Measurements from ENCODE around the gene ATG16L1.

Gene ATG16L1

DNA sequence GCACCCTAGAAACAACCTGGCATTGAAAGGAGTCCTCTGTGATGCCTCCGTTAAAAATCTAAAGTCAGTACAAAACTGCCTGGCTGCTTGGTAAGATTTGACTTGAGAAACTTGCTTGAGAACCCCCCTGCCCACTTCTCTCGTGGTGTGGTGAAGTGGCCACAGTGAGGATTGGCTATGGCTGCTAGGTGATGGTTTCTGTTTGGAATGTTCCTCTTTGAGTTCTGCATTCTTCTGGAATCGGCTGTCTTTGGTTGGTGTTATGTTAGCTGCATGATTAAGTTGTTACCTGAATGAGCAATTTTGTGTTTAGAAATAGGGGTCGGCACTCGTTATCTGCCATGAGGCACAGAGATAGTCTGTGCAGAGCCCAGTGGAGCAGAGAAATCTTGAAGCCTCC is 34.4 kb downstream of the ATG16L1 start:
- H3K4me1 ChIP-seq (ENCODE audit: control insufficient read depth, insufficient read depth, low read length): no peaks in the 10 kb centered on the region
- no peaks in the 10 kb centered on the region for H3K27me3 ChIP-seq (ENCODE audit: control insufficient read depth, insufficient read depth, low read length, poor library complexity, severe bottlenecking)
- H3K27ac ChIP-seq (ENCODE audit: insufficient read depth, low read depth, low read length, poor library complexity, severe bottlenecking): no peak overlapping the region
- no peak overlapping the region for H3K4me3 ChIP-seq (ENCODE audit: insufficient read depth, low read depth, low read length)
- WGBS, 2 experiments: 93 to 96% methylated on average over 5 of the region's 5 CpGs
- H3K9me3 ChIP-seq (ENCODE audit: control insufficient read depth, low read length): no peaks in the 10 kb centered on the region
- peaks cover 35% of the 10 kb centered on the region for H3K36me3 ChIP-seq (ENCODE audit: control insufficient read depth, insufficient read depth, low read length)

DNA sequence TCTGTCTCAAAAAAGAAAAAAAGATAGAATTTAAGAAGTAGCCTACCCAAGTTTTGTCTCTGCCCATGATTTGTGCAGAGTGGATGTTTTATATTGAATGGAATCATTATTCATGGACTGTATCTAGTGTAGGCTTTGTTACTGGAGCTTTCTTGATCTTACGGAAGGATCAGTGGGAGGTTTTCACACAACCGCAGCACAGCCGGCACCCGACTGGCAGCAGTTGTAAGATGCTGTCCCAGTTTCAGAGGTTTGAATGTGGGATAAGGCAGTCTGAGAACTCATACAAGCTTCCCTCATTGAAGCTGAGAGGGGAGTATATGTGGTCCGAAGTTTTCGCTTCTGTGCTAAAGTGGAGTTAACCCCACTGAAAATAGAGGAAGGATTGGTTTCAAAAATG is 36.4 kb downstream of the ATG16L1 start:
- Histone ChIP-seq H3K36me3 (ENCODE audit: control insufficient read depth, insufficient read depth, low read length) (peaks cover 38% of the 10 kb centered on the region), H3K27me3 (ENCODE audit: control insufficient read depth, insufficient read depth, low read length, poor library complexity, severe bottlenecking) (no peaks in the 10 kb centered on the region), H3K4me3 (ENCODE audit: insufficient read depth, low read depth, low read length) (no peak overlapping the region), H3K27ac (ENCODE audit: insufficient read depth, low read depth, low read length, poor library complexity, severe bottlenecking) (no peak overlapping the region), H3K9me3 (ENCODE audit: control insufficient read depth, low read length) (no peaks in the 10 kb centered on the region), H3K4me1 (ENCODE audit: control insufficient read depth, insufficient read depth, low read length) (no peaks in the 10 kb centered on the region)
- WGBS, 2 experiments: 93 to 96% methylated on average over 6 of the region's 6 CpGs

DNA sequence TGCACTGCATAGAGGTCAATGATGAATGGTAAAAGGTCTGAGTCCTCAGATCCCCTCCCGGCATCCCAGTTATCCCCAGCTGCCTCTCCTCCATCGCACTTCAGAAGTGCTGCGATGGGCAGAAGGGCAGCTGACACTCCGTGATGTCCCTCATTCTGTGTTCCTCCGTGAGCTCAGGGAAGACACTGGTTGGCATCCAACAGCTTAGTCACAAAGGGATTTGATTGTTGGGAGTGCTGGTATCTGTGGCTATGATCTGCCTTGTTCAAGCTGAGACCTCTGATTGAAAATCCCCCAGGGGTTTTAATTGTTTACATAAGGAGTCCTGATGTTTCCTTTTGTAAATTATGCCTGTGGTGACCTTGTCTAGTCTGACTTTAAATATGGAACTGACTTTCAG is 37.2 kb downstream of the ATG16L1 start:
- no peaks in the 10 kb centered on the region for H3K27me3 ChIP-seq (ENCODE audit: control insufficient read depth, insufficient read depth, low read length, poor library complexity, severe bottlenecking)
- no peaks in the 10 kb centered on the region for H3K9me3 ChIP-seq (ENCODE audit: control insufficient read depth, low read length)
- H3K27ac ChIP-seq (ENCODE audit: insufficient read depth, low read depth, low read length, poor library complexity, severe bottlenecking): no peak overlapping the region
- WGBS, 2 experiments: 63 to 66% methylated on average over 5 of the region's 5 CpGs
- no peak overlapping the region for H3K4me3 ChIP-seq (ENCODE audit: insufficient read depth, low read depth, low read length)
- H3K36me3 ChIP-seq (ENCODE audit: control insufficient read depth, insufficient read depth, low read length): peaks cover 44% of the 10 kb centered on the region
- H3K4me1 ChIP-seq (ENCODE audit: control insufficient read depth, insufficient read depth, low read length): no peaks in the 10 kb centered on the region

DNA sequence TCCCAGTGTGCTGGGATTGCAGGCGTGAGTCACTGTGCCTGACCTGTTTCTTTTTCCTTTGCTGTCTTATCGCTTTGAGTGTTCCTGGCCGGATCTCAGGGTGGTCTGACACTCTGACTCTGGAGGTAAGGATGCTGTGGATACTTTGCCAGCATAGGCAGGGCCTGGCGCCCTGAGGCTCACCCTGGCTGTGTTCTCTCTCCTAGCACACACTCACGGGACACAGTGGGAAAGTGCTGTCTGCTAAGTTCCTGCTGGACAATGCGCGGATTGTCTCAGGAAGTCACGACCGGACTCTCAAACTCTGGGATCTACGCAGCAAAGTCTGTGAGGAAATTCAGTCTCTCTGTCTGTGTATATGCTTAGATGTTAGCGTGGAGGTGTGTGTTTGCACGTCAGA is 38.2 kb downstream of the ATG16L1 start:
- Histone ChIP-seq H3K4me3 (ENCODE audit: insufficient read depth, low read depth, low read length) (no peak overlapping the region), H3K36me3 (ENCODE audit: control insufficient read depth, insufficient read depth, low read length) (peaks cover 49% of the 10 kb centered on the region), H3K27ac (ENCODE audit: insufficient read depth, low read depth, low read length, poor library complexity, severe bottlenecking) (no peak overlapping the region), H3K27me3 (ENCODE audit: control insufficient read depth, insufficient read depth, low read length, poor library complexity, severe bottlenecking) (no peaks in the 10 kb centered on the region), H3K9me3 (ENCODE audit: control insufficient read depth, low read length) (no peaks in the 10 kb centered on the region), H3K4me1 (ENCODE audit: control insufficient read depth, insufficient read depth, low read length) (no peaks in the 10 kb centered on the region)
- WGBS, 2 experiments: 94 to 95% methylated on average over 12 of the region's 12 CpGs

DNA sequence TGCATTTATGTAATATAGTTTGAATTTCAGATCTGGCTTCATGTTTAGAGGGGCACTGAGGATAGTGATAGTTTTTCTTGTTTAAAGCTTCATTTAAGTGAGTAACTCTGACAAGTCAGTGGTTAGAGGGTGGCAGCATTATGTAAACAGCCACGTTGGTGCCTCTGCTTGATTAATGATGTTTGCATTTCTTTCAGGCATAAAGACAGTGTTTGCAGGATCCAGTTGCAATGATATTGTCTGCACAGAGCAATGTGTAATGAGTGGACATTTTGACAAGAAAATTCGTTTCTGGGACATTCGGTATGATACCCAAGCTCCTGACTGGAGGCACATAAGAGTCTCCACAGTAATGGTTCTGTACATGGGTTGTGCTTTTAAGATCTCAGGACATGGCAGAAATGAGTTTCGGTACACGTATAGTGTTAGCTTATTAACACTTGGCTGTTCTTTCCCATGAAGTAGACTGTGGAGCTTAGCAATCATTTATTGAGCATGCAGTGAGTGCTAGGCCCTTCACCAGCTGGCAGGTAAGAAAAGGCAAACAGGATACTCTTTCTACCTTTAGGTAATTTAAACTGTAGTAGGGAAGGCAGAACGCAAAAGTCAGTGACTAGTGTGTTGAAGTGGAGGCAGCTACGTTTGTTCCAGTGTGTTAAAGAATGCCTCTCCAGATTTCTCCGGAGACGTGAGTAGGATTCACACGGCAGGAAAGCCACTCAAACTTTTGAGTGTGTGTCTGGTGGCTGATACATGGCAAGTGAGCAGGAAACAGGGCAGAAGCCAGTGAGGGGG is 38.8 kb downstream of the ATG16L1 start:
- no peak overlapping the region for H3K27ac ChIP-seq (ENCODE audit: insufficient read depth, low read depth, low read length, poor library complexity, severe bottlenecking)
- peaks cover 48% of the 10 kb centered on the region for H3K36me3 ChIP-seq (ENCODE audit: control insufficient read depth, insufficient read depth, low read length)
- 96 to 98% methylated on average over 10 of the region's 10 CpGs for WGBS, 2 experiments
- H3K4me1 ChIP-seq (ENCODE audit: control insufficient read depth, insufficient read depth, low read length): no peaks in the 10 kb centered on the region
- no peak overlapping the region for H3K4me3 ChIP-seq (ENCODE audit: insufficient read depth, low read depth, low read length)
- no peaks in the 10 kb centered on the region for H3K9me3 ChIP-seq (ENCODE audit: control insufficient read depth, low read length)
- no peaks in the 10 kb centered on the region for H3K27me3 ChIP-seq (ENCODE audit: control insufficient read depth, insufficient read depth, low read length, poor library complexity, severe bottlenecking)

DNA sequence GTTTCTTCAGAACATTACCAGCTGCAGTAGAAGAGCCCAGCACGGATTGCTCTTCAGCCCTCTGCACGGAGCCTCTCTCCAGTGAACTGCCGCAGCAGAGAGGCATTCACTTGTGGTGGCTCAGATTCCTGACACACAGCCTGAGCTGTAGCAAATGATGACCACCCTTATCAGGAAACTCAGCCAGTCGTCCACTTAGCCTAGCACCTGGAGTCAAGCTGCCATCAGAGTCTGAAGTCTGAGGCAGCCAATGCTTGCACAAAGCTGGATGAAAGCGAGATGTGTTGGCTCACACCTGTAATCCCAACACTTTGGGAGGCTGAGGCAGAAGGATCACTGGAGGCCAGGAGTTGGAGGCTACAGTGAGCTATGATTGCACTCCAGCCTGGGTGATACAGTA is 44.4 kb downstream of the ATG16L1 start:
- Histone ChIP-seq H3K4me1 (ENCODE audit: control insufficient read depth, insufficient read depth, low read length) (no peaks in the 10 kb centered on the region), H3K36me3 (ENCODE audit: control insufficient read depth, insufficient read depth, low read length) (peaks cover 38% of the 10 kb centered on the region)

DNA sequence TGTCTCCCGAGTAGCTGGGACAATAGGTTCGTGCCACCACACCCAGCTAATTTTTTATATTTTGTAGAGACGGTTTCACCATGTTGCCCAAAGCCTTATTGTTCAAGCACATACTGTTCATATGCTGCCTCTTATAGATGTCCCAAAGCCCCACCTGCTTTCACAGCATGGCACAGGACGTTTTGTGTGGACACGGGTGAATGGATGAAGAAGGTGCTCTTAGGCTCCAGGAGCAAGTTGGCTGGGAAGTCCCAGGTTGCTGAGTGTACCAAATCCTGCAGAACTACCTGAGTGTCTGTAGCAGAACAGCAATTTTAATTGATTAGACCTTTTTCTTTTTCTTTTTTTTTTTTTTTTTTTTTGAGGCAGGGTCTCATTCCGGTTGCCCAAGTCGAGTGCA is 45.6 kb downstream of the ATG16L1 start:
- Histone ChIP-seq H3K9me3 (ENCODE audit: control insufficient read depth, low read length) (no peaks in the 10 kb centered on the region), H3K4me1 (ENCODE audit: control insufficient read depth, insufficient read depth, low read length) (peaks cover 5% of the 10 kb centered on the region), H3K27me3 (ENCODE audit: control insufficient read depth, insufficient read depth, low read length, poor library complexity, severe bottlenecking) (no peaks in the 10 kb centered on the region), H3K4me3 (ENCODE audit: insufficient read depth, low read depth, low read length) (no peak overlapping the region), H3K36me3 (ENCODE audit: control insufficient read depth, insufficient read depth, low read length) (peaks cover 28% of the 10 kb centered on the region), H3K27ac (ENCODE audit: insufficient read depth, low read depth, low read length, poor library complexity, severe bottlenecking) (no peak overlapping the region)
- WGBS, 2 experiments: 94 to 95% methylated on average over 7 of the region's 7 CpGs

More for the DNA sequence above, 44.4 kb downstream of the ATG16L1 start:
- no peak overlapping the region for H3K27ac ChIP-seq (ENCODE audit: insufficient read depth, low read depth, low read length, poor library complexity, severe bottlenecking)
- no peaks in the 10 kb centered on the region for H3K27me3 ChIP-seq (ENCODE audit: control insufficient read depth, insufficient read depth, low read length, poor library complexity, severe bottlenecking)
- WGBS, 2 experiments: 92 to 95% methylated on average over 5 of the region's 5 CpGs
- H3K9me3 ChIP-seq (ENCODE audit: control insufficient read depth, low read length): no peaks in the 10 kb centered on the region
- H3K4me3 ChIP-seq (ENCODE audit: insufficient read depth, low read depth, low read length): no peak overlapping the region

DNA sequence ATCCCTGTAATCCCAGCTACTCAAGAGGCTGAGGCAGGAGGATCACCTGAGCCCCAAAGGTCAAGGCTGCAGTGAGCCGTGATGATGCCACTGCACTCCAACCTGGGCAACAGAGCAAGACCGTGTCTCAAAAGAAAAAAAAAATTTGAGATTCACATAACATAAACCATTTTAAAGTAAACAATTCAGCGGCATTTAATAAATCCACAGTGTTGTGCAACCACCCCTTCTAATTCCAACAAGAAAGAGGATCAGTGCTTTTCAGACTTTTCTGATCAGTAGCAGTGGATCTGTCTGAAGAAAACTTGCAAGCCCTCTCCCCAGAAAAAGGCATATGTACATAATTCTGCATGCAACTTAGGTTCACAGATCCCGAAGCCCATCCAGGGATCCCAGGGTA is 48.9 kb downstream of the ATG16L1 start:
- 96 to 97% methylated on average over 4 of the region's 4 CpGs for WGBS, 2 experiments
- no peaks in the 10 kb centered on the region for H3K27me3 ChIP-seq (ENCODE audit: control insufficient read depth, insufficient read depth, low read length, poor library complexity, severe bottlenecking)
- peaks cover 7% of the 10 kb centered on the region for H3K4me1 ChIP-seq (ENCODE audit: control insufficient read depth, insufficient read depth, low read length)
- H3K27ac ChIP-seq (ENCODE audit: insufficient read depth, low read depth, low read length, poor library complexity, severe bottlenecking): no peak overlapping the region
- H3K4me3 ChIP-seq (ENCODE audit: insufficient read depth, low read depth, low read length): no peak overlapping the region
- H3K9me3 ChIP-seq (ENCODE audit: control insufficient read depth, low read length): no peaks in the 10 kb centered on the region
- peaks cover 4% of the 10 kb centered on the region for H3K36me3 ChIP-seq (ENCODE audit: control insufficient read depth, insufficient read depth, low read length)

DNA sequence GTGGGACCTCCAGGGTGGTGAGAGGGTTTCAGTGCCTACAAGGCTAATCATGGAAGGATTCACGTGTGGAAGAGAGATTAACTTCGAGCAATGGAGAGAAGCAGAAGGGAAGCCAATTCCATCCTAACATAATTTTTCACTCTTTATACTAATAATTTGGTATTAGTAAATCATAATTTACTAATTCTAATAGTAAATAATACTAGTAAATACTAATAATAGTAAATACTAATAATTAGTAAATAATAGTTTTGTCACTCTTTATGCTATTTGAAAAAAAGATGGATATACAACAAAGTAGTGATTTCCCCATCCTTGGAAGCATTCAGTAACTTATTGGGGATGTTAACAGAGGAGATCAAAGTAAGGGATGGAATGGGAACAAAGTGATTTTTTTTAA is 49.8 kb downstream of the ATG16L1 start:
- Histone ChIP-seq H3K9me3 (ENCODE audit: control insufficient read depth, low read length) (no peaks in the 10 kb centered on the region), H3K36me3 (ENCODE audit: control insufficient read depth, insufficient read depth, low read length) (no peaks in the 10 kb centered on the region), H3K4me3 (ENCODE audit: insufficient read depth, low read depth, low read length) (no peak overlapping the region), H3K4me1 (ENCODE audit: control insufficient read depth, insufficient read depth, low read length) (peaks cover 7% of the 10 kb centered on the region), H3K27me3 (ENCODE audit: control insufficient read depth, insufficient read depth, low read length, poor library complexity, severe bottlenecking) (no peaks in the 10 kb centered on the region), H3K27ac (ENCODE audit: insufficient read depth, low read depth, low read length, poor library complexity, severe bottlenecking) (no peak overlapping the region)
- WGBS, 2 experiments: 100% methylated on average over 1 of the region's 2 CpGs

DNA sequence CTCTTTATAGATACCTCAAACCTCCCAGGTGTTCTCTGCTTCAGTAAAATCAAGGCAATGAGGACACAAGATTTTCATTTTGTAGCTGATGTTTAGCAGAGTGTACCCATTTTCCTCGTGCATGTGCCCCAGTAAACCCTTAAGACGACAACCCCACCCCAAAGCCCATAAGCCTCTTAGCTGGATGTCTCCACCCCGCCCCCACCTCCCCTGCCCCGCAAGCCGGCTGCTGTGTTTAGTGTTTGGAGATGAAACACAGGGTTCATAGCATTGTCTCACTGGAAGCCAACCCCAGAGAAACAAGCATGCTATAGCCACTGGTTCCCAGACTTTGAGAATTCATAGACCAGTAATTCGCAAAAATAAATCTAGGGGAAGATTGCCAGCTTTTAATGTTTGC is 50.3 kb downstream of the ATG16L1 start:
- Histone ChIP-seq H3K27ac (ENCODE audit: insufficient read depth, low read depth, low read length, poor library complexity, severe bottlenecking) (no peak overlapping the region), H3K4me1 (ENCODE audit: control insufficient read depth, insufficient read depth, low read length) (peaks cover 7% of the 10 kb centered on the region), H3K4me3 (ENCODE audit: insufficient read depth, low read depth, low read length) (no peak overlapping the region), H3K27me3 (ENCODE audit: control insufficient read depth, insufficient read depth, low read length, poor library complexity, severe bottlenecking) (no peaks in the 10 kb centered on the region), H3K9me3 (ENCODE audit: control insufficient read depth, low read length) (no peaks in the 10 kb centered on the region), H3K36me3 (ENCODE audit: control insufficient read depth, insufficient read depth, low read length) (no peaks in the 10 kb centered on the region)
- WGBS, 2 experiments: 50 to 70% methylated on average over 4 to 6 of the region's 6 CpGs
